ENCODE data around the gene XRCC5. TPM values are rescaled to one million over a fixed set of nuclear protein-coding genes. Genes with fewer than 3 reads are reported as not detected.

Gene XRCC5
- total and polyA plus RNA-seq, 2 of the 8 experiments (the other 6 are each of a cell fraction or from before 2014, with no cell fraction given) = 308 to 644 TPM

DNA sequence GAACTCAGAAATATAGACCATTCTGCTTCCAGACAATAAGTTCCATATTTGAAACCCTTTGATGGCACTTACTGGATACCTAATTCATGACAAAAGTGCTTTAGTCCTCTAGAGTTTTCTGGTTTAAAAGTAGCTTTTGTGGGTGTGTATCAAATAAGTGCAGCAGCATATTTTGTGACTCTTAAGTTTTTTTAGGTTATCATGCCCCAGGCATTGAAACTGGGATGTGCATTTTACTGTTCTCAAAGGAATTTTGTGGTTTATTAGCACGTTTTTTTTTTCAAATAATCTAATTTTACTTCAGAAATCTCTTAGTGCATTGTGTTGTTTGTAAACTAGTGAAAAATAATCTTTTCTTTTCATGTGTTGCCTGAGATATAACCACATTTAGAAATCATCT lies 1.5 kb downstream of the XRCC5 start:
- Histone ChIP-seq H3K23me2 (ENCODE audit: low read depth, low read length) (no peaks in the 10 kb centered on the region; the same call in 1 of the 2 replicates), H3K79me1 (ENCODE audit: low read depth, low read length) (no peaks in the 10 kb centered on the region), H3K4ac (replicated peaks; ENCODE audit: insufficient read length, low read depth, low read length) (no peak overlapping the region), H3K23ac (ENCODE audit: insufficient read length) (no peak overlapping the region), H3K14ac (ENCODE audit: insufficient read length) (no peak overlapping the region), H2BK120ac (replicated peaks; ENCODE audit: low read depth, low read length) (no peak overlapping the region), H4K20me1 (replicated peaks in 1 of 2; ENCODE audit: control insufficient read depth in 1 of 2, insufficient read depth in 2 of 2, low read length in 2 of 2) (peaks cover 0 to 8% of the 10 kb centered on the region in 2 experiments), H3K27me3 (replicated peaks in 1 of 4; ENCODE audit: control insufficient read depth in 3 of 4, extremely low read depth in 1 of 4, insufficient read depth in 3 of 4, low read length in 3 of 4) (no peaks in the 10 kb centered on the region), H3K4me2 (ENCODE audit: insufficient read depth in 1 of 2, low read depth in 2 of 2, low read length in 2 of 2) (peak overlapping the region; percentile 66 to 72), H2AK5ac (ENCODE audit: low read depth, low read length) (no peak overlapping the region), H3K79me2 (ENCODE audit: control insufficient read depth in 1 of 2, insufficient read depth in 2 of 2, low read length in 2 of 2) (peaks cover 24 to 49% of the 10 kb centered on the region in 2 experiments), H3K9ac (replicated peaks in 1 of 4; ENCODE audit: extremely low read depth in 1 of 4, low read depth in 3 of 4, low read length in 3 of 4) (peak overlapping the region in 1 of 4 experiments; percentile 7; a peak in 1 of 7 replicates), H2BK20ac (ENCODE audit: low read length) (no peak overlapping the region), H4K5ac (ENCODE audit: insufficient read length, low read depth, low read length) (no peak overlapping the region), H2BK5ac (ENCODE audit: low read depth, low read length) (no peak overlapping the region), H3K36me3 (ENCODE audit: control insufficient read depth in 2 of 4, insufficient read depth in 4 of 4, low read length in 3 of 4) (peaks cover 15 to 50% (median 36%) of the 10 kb centered on the region in 4 experiments), H4K8ac (ENCODE audit: extremely low read depth, insufficient read depth, low read length) (no peak overlapping the region), H3K27ac (ENCODE audit: low read depth, low read length) (no peak overlapping the region), H3K18ac (ENCODE audit: extremely low read depth, low read length) (no peak overlapping the region), H3K4me1 (replicated peaks in 1 of 4; ENCODE audit: control insufficient read depth in 3 of 4, insufficient read depth in 4 of 4, low read length in 3 of 4) (peaks cover 9 to 22% (median 15%) of the 10 kb centered on the region in 4 experiments; a peak in 6 of 7 replicates), H3K56ac (replicated peaks; ENCODE audit: insufficient read length, low read depth, low read length) (no peak overlapping the region), H2BK12ac (ENCODE audit: low read depth, low read length) (no peak overlapping the region), H3K9me3 (ENCODE audit: insufficient read depth in 2 of 2, low read depth in 1 of 2, low read length in 1 of 2) (no peaks in the 10 kb centered on the region), H4K91ac (replicated peaks; ENCODE audit: insufficient read length, low read length) (no peak overlapping the region), H2AFZ (ENCODE audit: low read length) (no peak overlapping the region), H2BK15ac (ENCODE audit: low read length) (no peak overlapping the region), H3K4me3 (ENCODE audit: extremely low read depth in 1 of 4, insufficient read depth in 2 of 4, low read depth in 3 of 4, low read length in 4 of 4) (peak overlapping the region; percentile 87 to 99 (median 97); a peak in 7 of 8 replicates)
- no peak for FAIRE-seq
- ChIA-PET POLR2A (ENCODE audit: partially characterized antibody) (interaction anchor here (1.2 to 8.5 kb wide), 5 partner anchors 10 to 36 kb away, joined by 4 to 73 read pairs (median 7); partner anchors contain the start of genes PECR and TMEM169), CTCF (ENCODE audit: partially characterized antibody) (interaction anchor here (0.7 to 3.4 kb wide), 12 partner anchors 8 to 520 kb away, joined by 3 to 18 read pairs (median 3); partner anchors contain the start of genes PECR and TMEM169)
- 19% methylated on average over 1 of the region's 1 CpG; no CpG with 5 or more reads in 1 of the 2 experiments for WGBS, 2 experiments (ENCODE audit: extremely low coverage in 1 of 2, insufficient coverage in 1 of 2, insufficient read length in 1 of 2, insufficient replicate concordance in 2 of 2, low coverage in 1 of 2, low lambda C conversion rate in 2 of 2, missing lambda C conversion rate in 1 of 2)
- DNase-seq (ENCODE audit: low read depth in 1 of 2, low spot score in 2 of 2) = no peak
- no peak for TF ChIP-seq POU5F1 (IDR thresholded peaks at IDR 0.05; ENCODE audit: low read depth, low read length)
- TF ChIP-seq EP300 (IDR thresholded peaks at IDR 0.05; ENCODE audit: borderline replicate concordance in 1 of 2, low read depth in 2 of 2, low read length in 2 of 2) = no peak
- no peak for TF ChIP-seq KDM1A (IDR thresholded peaks at IDR 0.05; ENCODE audit: borderline replicate concordance, low read length)
- TF ChIP-seq FOSL1 (IDR thresholded peaks at IDR 0.05; ENCODE audit: insufficient read depth, low read depth, low read length) = no peak
- no peak for TF ChIP-seq TAF1 (IDR thresholded peaks at IDR 0.05; ENCODE audit: low read depth, low read length)
- no peak for TF ChIP-seq SUZ12 (IDR thresholded peaks at IDR 0.05; ENCODE audit: low read length)
- TF ChIP-seq HDAC2 (IDR thresholded peaks at IDR 0.05; ENCODE audit: borderline replicate concordance in 1 of 2, low read depth in 2 of 2, low read length in 2 of 2) = no peak
- no peak for TF ChIP-seq EZH2 (IDR thresholded peaks at IDR 0.05; ENCODE audit: low read depth, low read length, severe bottlenecking)
- TF ChIP-seq, protein P1, sequence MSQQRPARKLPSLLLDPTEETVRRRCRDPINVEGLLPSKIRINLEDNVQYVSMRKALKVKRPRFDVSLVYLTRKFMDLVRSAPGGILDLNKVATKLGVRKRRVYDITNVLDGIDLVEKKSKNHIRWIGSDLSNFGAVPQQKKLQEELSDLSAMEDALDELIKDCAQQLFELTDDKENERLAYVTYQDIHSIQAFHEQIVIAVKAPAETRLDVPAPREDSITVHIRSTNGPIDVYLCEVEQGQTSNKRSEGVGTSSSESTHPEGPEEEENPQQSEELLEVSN (IDR thresholded peaks at IDR 0.05) = no peak

Data from H1 (cell line).